Measurements from ENCODE around the gene VGLL1.

The VGLL1 gene

GRCh38 chrX:136555694-136556093 is 23.7 kb downstream of the VGLL1 start:
- DNase-seq, result no peak

GRCh38 chrX:136572030-136572429 is 40.0 kb downstream of the VGLL1 start:
- DNase-seq, result no peak

- DNase-seq, result peak; percentile 36
Measured at GRCh38 chrX:136574548-136574947, 42.5 kb downstream of the VGLL1 start.

GRCh38 chrX:136577552-136577951 is 45.5 kb downstream of the VGLL1 start:
- peak; percentile 58 for DNase-seq

- no peak for DNase-seq
Measured at GRCh38 chrX:136580316-136580715, 48.3 kb downstream of the VGLL1 start.

GRCh38 chrX:136582624-136583023 is 50.6 kb downstream of the VGLL1 start:
- DNase-seq, result no peak

GRCh38 chrX:136584545-136584944 is 52.5 kb downstream of the VGLL1 start:
- DNase-seq, result no peak

- no peak for DNase-seq
Measured at GRCh38 chrX:136585262-136585661, 53.2 kb downstream of the VGLL1 start.

GRCh38 chrX:136585960-136586359 is 53.9 kb downstream of the VGLL1 start:
- DNase-seq, result no peak

- no peak for DNase-seq
Measured at GRCh38 chrX:136586386-136586785, 54.4 kb downstream of the VGLL1 start.

GRCh38 chrX:136587532-136587931 is 55.5 kb downstream of the VGLL1 start:
- DNase-seq, result no peak

- DNase-seq, result no peak
Measured at GRCh38 chrX:136588036-136588435, 56.0 kb downstream of the VGLL1 start.

GRCh38 chrX:136589966-136590365 is 58.0 kb downstream of the VGLL1 start:
- DNase-seq, result no peak

- no peak for DNase-seq
Measured at GRCh38 chrX:136597356-136597755, 65.3 kb downstream of the VGLL1 start.

- DNase-seq, result no peak
Measured at GRCh38 chrX:136597954-136598353, 65.9 kb downstream of the VGLL1 start.

GRCh38 chrX:136598631-136599030 is 66.6 kb downstream of the VGLL1 start:
- peak; percentile 8 for DNase-seq

- no peak for DNase-seq
Measured at GRCh38 chrX:136600059-136600458, 68.0 kb downstream of the VGLL1 start.
